T-helper 17 cell (primary cell): ENCODE data around the gene DNAH2. TPM values are rescaled to one million over a fixed set of nuclear protein-coding genes. Genes with fewer than 3 reads are reported as not detected.

ENCODE experiments used
- ATAC-seq: fragments of 150-1000 bp; cut with Tn5 transposase; 2 replicates; pipeline ENCODE4 v1.10.0; 2021; ENCODE audit warnings: mild to moderate bottlenecking, moderate library complexity
- DNase-seq, 3 donors: peaks; one replicate each; pipeline versions ENCODE4 v3.0.0 to v3.0.0-alpha.2; 2020 to 2021
- H3K9me3 ChIP-seq: one replicate; pipeline ENCODE4 v1.7.0; 2013; ENCODE audit warnings: low read length, mild to moderate bottlenecking; ENCODE audit not compliant: control insufficient read depth, poor library complexity, severe bottlenecking
- H3K27ac Mint-ChIP-seq: one replicate; pipeline ENCODE4 v1.8.0; 2022; ENCODE audit warnings: mild to moderate bottlenecking, moderate library complexity, mixed read lengths
- H3K27me3 Mint-ChIP-seq: one replicate; pipeline ENCODE4 v1.8.0; 2022; ENCODE audit warnings: mixed read lengths
- H3K36me3 Mint-ChIP-seq: one replicate; pipeline ENCODE4 v1.8.0; 2022; ENCODE audit warnings: low read depth, mixed read lengths
- H3K4me1 Mint-ChIP-seq: one replicate; pipeline ENCODE4 v1.8.0; 2022; ENCODE audit warnings: mild to moderate bottlenecking, mixed read lengths
- H3K4me3 Mint-ChIP-seq: one replicate; pipeline ENCODE4 v1.8.0; 2022; ENCODE audit warnings: mild to moderate bottlenecking, moderate library complexity, mixed read lengths
- total RNA-seq, 4 donors: library from RNA in 2 of 4; stranded (reverse) in 2 of 4; gene quantifications; one replicate each; pipeline ENCODE4 v1.2.3 and lab custom pipeline; 2022 to 2026

Gene DNAH2
- total RNA-seq, 2 donors from 2014 or later = 0.31 TPM; not detected in 1

GRCh38 chr17:7867881-7868329 is 150.4 kb downstream of the DNAH2 start:
- H3K9me3 ChIP-seq = no peaks in the 10 kb centered on the region
- Mint-ChIP-seq H3K27me3 (no peaks in the 10 kb centered on the region), H3K4me1 (peaks cover 24% of the 10 kb centered on the region), H3K4me3 (peak overlapping the region; percentile 89), H3K36me3 (no peaks in the 10 kb centered on the region), H3K27ac (peak overlapping the region; percentile 95)
- DNase-seq = no peak
- peak; percentile 91 for ATAC-seq

- H3K4me3 Mint-ChIP-seq = no peak overlapping the region
- peaks cover 11% of the 10 kb centered on the region for H3K36me3 Mint-ChIP-seq
- no peaks in the 10 kb centered on the region for H3K27me3 Mint-ChIP-seq
- H3K27ac Mint-ChIP-seq = no peak overlapping the region
- ATAC-seq (no peak), DNase-seq (no peak)
- H3K4me1 Mint-ChIP-seq = peaks cover 35% of the 10 kb centered on the region
- H3K9me3 ChIP-seq = no peaks in the 10 kb centered on the region
Observed at GRCh38 chr17:7873051-7873450, 155.5 kb downstream of the DNAH2 start.

- ATAC-seq (no peak), DNase-seq (no peak)
- Mint-ChIP-seq H3K4me1 (peaks cover 27% of the 10 kb centered on the region), H3K36me3 (peaks cover 11% of the 10 kb centered on the region), H3K27ac (peak overlapping the region; percentile 79), H3K4me3 (no peak overlapping the region), H3K27me3 (no peaks in the 10 kb centered on the region)
- H3K9me3 ChIP-seq = no peaks in the 10 kb centered on the region
Observed at GRCh38 chr17:7875804-7876370, 158.3 kb downstream of the DNAH2 start.

- DNase-seq (no peak), ATAC-seq (no peak)
- H3K27ac Mint-ChIP-seq = no peak overlapping the region
- H3K4me3 Mint-ChIP-seq = no peak overlapping the region
- no peaks in the 10 kb centered on the region for H3K27me3 Mint-ChIP-seq
- H3K36me3 Mint-ChIP-seq = peaks cover 11% of the 10 kb centered on the region
- peaks cover 23% of the 10 kb centered on the region for H3K4me1 Mint-ChIP-seq
- no peaks in the 10 kb centered on the region for H3K9me3 ChIP-seq
Observed at GRCh38 chr17:7878234-7878633, 160.7 kb downstream of the DNAH2 start.

GRCh38 chr17:7880076-7880868 is 162.7 kb downstream of the DNAH2 start:
- H3K9me3 ChIP-seq = no peaks in the 10 kb centered on the region
- peaks cover 11% of the 10 kb centered on the region for H3K4me1 Mint-ChIP-seq
- H3K36me3 Mint-ChIP-seq = peaks cover 5% of the 10 kb centered on the region
- ATAC-seq = no peak
- H3K27ac Mint-ChIP-seq = no peak overlapping the region
- no peak for DNase-seq
- H3K27me3 Mint-ChIP-seq = no peaks in the 10 kb centered on the region
- no peak overlapping the region for H3K4me3 Mint-ChIP-seq

- H3K27ac Mint-ChIP-seq = no peak overlapping the region
- no peak for ATAC-seq
- DNase-seq = no peak
Observed at GRCh38 chr17:7881276-7882054, 163.9 kb downstream of the DNAH2 start.

GRCh38 chr17:7882068-7882467 is 164.5 kb downstream of the DNAH2 start:
- peaks cover 10% of the 10 kb centered on the region for H3K4me1 Mint-ChIP-seq
- no peaks in the 10 kb centered on the region for H3K27me3 Mint-ChIP-seq
- no peak overlapping the region for H3K27ac Mint-ChIP-seq
- no peaks in the 10 kb centered on the region for H3K9me3 ChIP-seq
- H3K36me3 Mint-ChIP-seq = peaks cover 3% of the 10 kb centered on the region
- H3K4me3 Mint-ChIP-seq = no peak overlapping the region
- ATAC-seq (no peak), DNase-seq (no peak)

More at GRCh38 chr17:7881276-7882054, 163.9 kb downstream of the DNAH2 start:
- no peaks in the 10 kb centered on the region for H3K9me3 ChIP-seq
- H3K36me3 Mint-ChIP-seq = peaks cover 4% of the 10 kb centered on the region
- no peak overlapping the region for H3K4me3 Mint-ChIP-seq
- H3K4me1 Mint-ChIP-seq = peaks cover 9% of the 10 kb centered on the region
- H3K27me3 Mint-ChIP-seq = no peaks in the 10 kb centered on the region

- Mint-ChIP-seq H3K27me3 (no peaks in the 10 kb centered on the region), H3K4me3 (no peak overlapping the region), H3K36me3 (peaks cover 3% of the 10 kb centered on the region), H3K27ac (no peak overlapping the region), H3K4me1 (peaks cover 9% of the 10 kb centered on the region)
- no peaks in the 10 kb centered on the region for H3K9me3 ChIP-seq
- DNase-seq (no peak), ATAC-seq (no peak)
Observed at GRCh38 chr17:7882629-7883028, 165.1 kb downstream of the DNAH2 start.

Other genes with a start within 250 kb of the DNAH2 start
- 10 to 100 TPM; 44.9 to 49.5 TPM for gene ZBTB4, start 238.1 kb upstream of the DNAH2 start, total RNA-seq
- not detected for gene SLC35G6, start 236.3 kb upstream of the DNAH2 start, total RNA-seq
- gene POLR2A, start 233.4 kb upstream of the DNAH2 start, total RNA-seq = 100 to 1,000 TPM; 553 to 572 TPM
- gene TNFSF12, start 168.7 kb upstream of the DNAH2 start, total RNA-seq = 10 to 100 TPM; 41.7 to 49.2 TPM
- gene TNFSF13, start 159.0 kb upstream of the DNAH2 start, total RNA-seq = 1 to 10 TPM; 2.9 to 3.1 TPM
- gene SENP3, start 155.8 kb upstream of the DNAH2 start, total RNA-seq = 10 to 100 TPM; 33.4 to 37.0 TPM
- 1 to 10 TPM; 3.9 to 8.1 TPM for gene CD68, start 138.1 kb upstream of the DNAH2 start, total RNA-seq
- gene MPDU1, start 133.9 kb upstream of the DNAH2 start, total RNA-seq = 10 to 100 TPM; 28.9 to 32.7 TPM
- not detected for gene SOX15, start 127.7 kb upstream of the DNAH2 start, total RNA-seq
- 10 to 100 TPM; 22.3 to 23.4 TPM for gene FXR2, start 102.8 kb upstream of the DNAH2 start, total RNA-seq
- 10 to 100 TPM; 39.1 to 42.9 TPM for gene SAT2, start 89.9 kb upstream of the DNAH2 start, total RNA-seq
- under 1 TPM in 1 of 2 donors, not detected in 1; 0.40 TPM for gene SHBG, start 87.6 kb upstream of the DNAH2 start, total RNA-seq
- under 1 TPM in 1 of 2 donors, not detected in 1; 0.15 TPM for gene ATP1B2, start 66.8 kb upstream of the DNAH2 start, total RNA-seq
- gene TP53, start 30.3 kb upstream of the DNAH2 start, total RNA-seq = 10 to 100 TPM; 61.2 to 66.2 TPM
- 1 to 10 TPM; 6.6 TPM for gene WRAP53, start 29.3 kb upstream of the DNAH2 start, total RNA-seq
- not detected for gene EFNB3, start 12.5 kb upstream of the DNAH2 start, total RNA-seq
- 100 to 1,000 TPM; 207 to 231 TPM for gene KDM6B, start 116.5 kb downstream of the DNAH2 start, total RNA-seq
- 10 to 100 TPM; 31.0 to 31.3 TPM for gene TMEM88, start 137.3 kb downstream of the DNAH2 start, total RNA-seq
- 10 to 100 TPM; 26.8 to 30.3 TPM for gene NAA38, start 139.8 kb downstream of the DNAH2 start, total RNA-seq
- gene CYB5D1, start 140.3 kb downstream of the DNAH2 start, total RNA-seq = 10 to 100 TPM in 1 of 2 donors, 1 to 10 TPM in 1; 9.3 to 14.9 TPM
- gene CHD3, start 171.0 kb downstream of the DNAH2 start, total RNA-seq = 100 to 1,000 TPM; 219 TPM
- 1 to 10 TPM; 1.4 to 2.3 TPM for gene RNF227, start 198.5 kb downstream of the DNAH2 start, total RNA-seq
- gene KCNAB3, start 212.1 kb downstream of the DNAH2 start, total RNA-seq = 1 to 10 TPM; 5.9 to 8.4 TPM
- gene TRAPPC1, start 214.2 kb downstream of the DNAH2 start, total RNA-seq = 100 to 1,000 TPM; 102 to 118 TPM
- 10 to 100 TPM; 24.3 to 27.9 TPM for gene CNTROB, start 214.5 kb downstream of the DNAH2 start, total RNA-seq